Heart left ventricle (tissue), 13 donors: ENCODE results near the gene NKX6-1.

Experiments used
- POLR2A ChIP-seq, 2 donors: fragments of 450-650 bp; IDR thresholded peaks; one replicate each; pipeline ENCODE4 v1.6.1; 2017; ENCODE audit warnings: antibody characterized with exemption in 2 of 2, mild to moderate bottlenecking in 2 of 2, moderate library complexity in 2 of 2
- TF ChIP-seq, protein P1 (sequence below), 12 donors: fragments of 200-600 bp; sonication (generic) in 4 of 12; IDR thresholded peaks; one replicate each; pipeline versions ENCODE4 v1.5.0 to v1.8.0; 2018 to 2022; ENCODE audit warnings: antibody characterized with exemption in 12 of 12, mild to moderate bottlenecking in 5 of 12
- donor health status: ischemic (EF 13 %, LVEDD 7.1; RV severe dilation, severe dysfunction).
- donor health status: DM: no; HTN: yes; CAD: no.
- donor health status: DM: no; HTN: no; CAD: no.
- donor health status: ischemic (EF 25% LVEDD 6.9; RV normal size, moderate dysfunction).
- donor health status: ischemic (EF 25% LVEDD 5.7; RV mildly dilated, moderate dysfunction).
- donor health status: ischemic (EF 35%, LVEDD 5.7; RV mildly dilated, moderate dysfunction).
- donor health status: nonischemic (EF 11% LVEDD 7.7; RV severe dilation, severe dysfunction).
- donor health status: DM: yes; HTN: yes; CAD: no.
- donor health status: PGD.
- donor health status: ischemic (EF 29% LVEDD 5.4; RV normal size, mild dysfunction).
- donor health status: nonischemic (EF 23%, LVEDD 6.1; RV moderate dilation, normal function).

GRCh38 chr4:84456157-84456556 lies 42.9 kb downstream of the NKX6-1 start:
- TF ChIP-seq, protein P1, sequence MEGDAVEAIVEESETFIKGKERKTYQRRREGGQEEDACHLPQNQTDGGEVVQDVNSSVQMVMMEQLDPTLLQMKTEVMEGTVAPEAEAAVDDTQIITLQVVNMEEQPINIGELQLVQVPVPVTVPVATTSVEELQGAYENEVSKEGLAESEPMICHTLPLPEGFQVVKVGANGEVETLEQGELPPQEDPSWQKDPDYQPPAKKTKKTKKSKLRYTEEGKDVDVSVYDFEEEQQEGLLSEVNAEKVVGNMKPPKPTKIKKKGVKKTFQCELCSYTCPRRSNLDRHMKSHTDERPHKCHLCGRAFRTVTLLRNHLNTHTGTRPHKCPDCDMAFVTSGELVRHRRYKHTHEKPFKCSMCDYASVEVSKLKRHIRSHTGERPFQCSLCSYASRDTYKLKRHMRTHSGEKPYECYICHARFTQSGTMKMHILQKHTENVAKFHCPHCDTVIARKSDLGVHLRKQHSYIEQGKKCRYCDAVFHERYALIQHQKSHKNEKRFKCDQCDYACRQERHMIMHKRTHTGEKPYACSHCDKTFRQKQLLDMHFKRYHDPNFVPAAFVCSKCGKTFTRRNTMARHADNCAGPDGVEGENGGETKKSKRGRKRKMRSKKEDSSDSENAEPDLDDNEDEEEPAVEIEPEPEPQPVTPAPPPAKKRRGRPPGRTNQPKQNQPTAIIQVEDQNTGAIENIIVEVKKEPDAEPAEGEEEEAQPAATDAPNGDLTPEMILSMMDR (IDR thresholded peaks at IDR 0.05) = no peak
- no peak for TF ChIP-seq POLR2A (IDR thresholded peaks at IDR 0.05)
